HepG2 (cell line): ENCODE measurements around the gene SLC4A7. TPM values are rescaled to one million over a fixed set of nuclear protein-coding genes. Genes with fewer than 3 reads are reported as not detected.

Experiments used
- CHD4 ChIP-seq: fragments of 200-600 bp; sonication (generic); IDR thresholded peaks from 2 replicates; pipeline ENCODE4 v1.7.0; 2017; ENCODE audit warnings: mild to moderate bottlenecking, low read length, borderline replicate concordance
- ZNF510 ChIP-seq: sonication (generic); formaldehyde crosslinking; IDR thresholded peaks from 2 replicates; pipeline ENCODE4 v1.4.0; 2020; ENCODE audit warnings: low read depth, mild to moderate bottlenecking, missing genetic modification reagents
- polyA plus RNA-seq, 8 experiments: library from polyadenylated mRNA; depleted of rRNA in 3 of 8; stranded (reverse) in 7 of 8; unstranded in 1 of 8; fragments of >200 nt; fragmentation: Illumina TruSeq in 4 of 8; extraction: Trizol in 4 of 8; gene quantifications; 2 replicates each; pipeline versions ENCODE4 v1.2.1 to v1.2.3, GENCODE V29; 2011 to 2016; ENCODE audit warnings: low read depth in 4 of 8, missing spikeins in 1 of 8, mixed read lengths in 1 of 8; ENCODE audit not compliant: insufficient read depth in 1 of 8
- total RNA-seq, 5 experiments: library from RNA; depleted of rRNA; stranded (reverse); fragments of >200 nt; fragmentation: Illumina TruSeq; extraction: Trizol; gene quantifications; 2 replicates each; pipeline ENCODE4 v1.2.3, GENCODE V29; 2016; ENCODE audit warnings: low read depth in 1 of 5
- TF ChIP-seq, protein P1 (sequence below), 2 experiments: sonication (generic) in 1 of 2; formaldehyde crosslinking in 1 of 2; IDR thresholded peaks; 2 replicates each; pipeline versions ENCODE4 v1.6.1 to v1.9.0; 2014 to 2022; ENCODE audit warnings: antibody characterized with exemption in 1 of 2, borderline replicate concordance in 1 of 2, inconsistent platforms in 1 of 2, low read depth in 1 of 2, missing genetic modification reagents in 1 of 2
- TF ChIP-seq, protein P2 (sequence below): IDR thresholded peaks from 2 replicates; pipeline ENCODE4 v1.6.1; 2012; ENCODE audit warnings: low read length, improper control_type of control experiment
- TF ChIP-seq, protein P3 (sequence below): sonication (generic); formaldehyde crosslinking; IDR thresholded peaks from 2 replicates; pipeline ENCODE4 v1.4.0; 2020; ENCODE audit warnings: mild to moderate bottlenecking, missing genetic modification reagents

SLC4A7 gene
- total and polyA plus RNA-seq, 2 of the 13 experiments (the other 11 are each of a cell fraction or from before 2014, with no cell fraction given) = 16.4 to 43.8 TPM

DNA sequence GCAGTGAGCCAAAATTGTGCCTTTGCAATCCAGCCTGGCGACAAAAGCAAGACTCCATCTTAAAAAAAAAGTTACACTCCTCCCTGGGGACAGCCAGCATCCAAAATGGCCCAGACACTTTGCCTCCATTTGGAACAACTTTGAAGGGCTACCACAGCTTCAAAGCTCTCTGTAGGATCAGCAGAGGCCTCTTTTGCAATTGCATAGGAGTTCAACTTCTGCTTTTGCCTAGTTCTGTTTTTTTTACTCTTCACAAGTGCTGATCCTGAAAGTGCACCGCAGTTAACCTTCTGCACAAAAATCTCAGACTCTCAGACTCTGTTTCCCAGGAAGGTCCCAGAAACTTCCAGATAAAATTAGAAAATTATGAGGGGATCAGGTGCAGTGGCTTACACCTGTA is 25.2 kb upstream of the SLC4A7 start (continued):
- TF ChIP-seq, protein P1, sequence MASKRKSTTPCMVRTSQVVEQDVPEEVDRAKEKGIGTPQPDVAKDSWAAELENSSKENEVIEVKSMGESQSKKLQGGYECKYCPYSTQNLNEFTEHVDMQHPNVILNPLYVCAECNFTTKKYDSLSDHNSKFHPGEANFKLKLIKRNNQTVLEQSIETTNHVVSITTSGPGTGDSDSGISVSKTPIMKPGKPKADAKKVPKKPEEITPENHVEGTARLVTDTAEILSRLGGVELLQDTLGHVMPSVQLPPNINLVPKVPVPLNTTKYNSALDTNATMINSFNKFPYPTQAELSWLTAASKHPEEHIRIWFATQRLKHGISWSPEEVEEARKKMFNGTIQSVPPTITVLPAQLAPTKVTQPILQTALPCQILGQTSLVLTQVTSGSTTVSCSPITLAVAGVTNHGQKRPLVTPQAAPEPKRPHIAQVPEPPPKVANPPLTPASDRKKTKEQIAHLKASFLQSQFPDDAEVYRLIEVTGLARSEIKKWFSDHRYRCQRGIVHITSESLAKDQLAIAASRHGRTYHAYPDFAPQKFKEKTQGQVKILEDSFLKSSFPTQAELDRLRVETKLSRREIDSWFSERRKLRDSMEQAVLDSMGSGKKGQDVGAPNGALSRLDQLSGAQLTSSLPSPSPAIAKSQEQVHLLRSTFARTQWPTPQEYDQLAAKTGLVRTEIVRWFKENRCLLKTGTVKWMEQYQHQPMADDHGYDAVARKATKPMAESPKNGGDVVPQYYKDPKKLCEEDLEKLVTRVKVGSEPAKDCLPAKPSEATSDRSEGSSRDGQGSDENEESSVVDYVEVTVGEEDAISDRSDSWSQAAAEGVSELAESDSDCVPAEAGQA (IDR thresholded peaks at IDR 0.05; ENCODE audit: low read depth) = no peak
- TF ChIP-seq, protein P1 (CRISPR knock-in tag; IDR thresholded peaks at IDR 0.05; ENCODE audit: borderline replicate concordance) = no peak
- TF ChIP-seq CHD4 (no peak), ZNF510 (CRISPR knock-in tag) (no peak)
- TF ChIP-seq, protein P2, sequence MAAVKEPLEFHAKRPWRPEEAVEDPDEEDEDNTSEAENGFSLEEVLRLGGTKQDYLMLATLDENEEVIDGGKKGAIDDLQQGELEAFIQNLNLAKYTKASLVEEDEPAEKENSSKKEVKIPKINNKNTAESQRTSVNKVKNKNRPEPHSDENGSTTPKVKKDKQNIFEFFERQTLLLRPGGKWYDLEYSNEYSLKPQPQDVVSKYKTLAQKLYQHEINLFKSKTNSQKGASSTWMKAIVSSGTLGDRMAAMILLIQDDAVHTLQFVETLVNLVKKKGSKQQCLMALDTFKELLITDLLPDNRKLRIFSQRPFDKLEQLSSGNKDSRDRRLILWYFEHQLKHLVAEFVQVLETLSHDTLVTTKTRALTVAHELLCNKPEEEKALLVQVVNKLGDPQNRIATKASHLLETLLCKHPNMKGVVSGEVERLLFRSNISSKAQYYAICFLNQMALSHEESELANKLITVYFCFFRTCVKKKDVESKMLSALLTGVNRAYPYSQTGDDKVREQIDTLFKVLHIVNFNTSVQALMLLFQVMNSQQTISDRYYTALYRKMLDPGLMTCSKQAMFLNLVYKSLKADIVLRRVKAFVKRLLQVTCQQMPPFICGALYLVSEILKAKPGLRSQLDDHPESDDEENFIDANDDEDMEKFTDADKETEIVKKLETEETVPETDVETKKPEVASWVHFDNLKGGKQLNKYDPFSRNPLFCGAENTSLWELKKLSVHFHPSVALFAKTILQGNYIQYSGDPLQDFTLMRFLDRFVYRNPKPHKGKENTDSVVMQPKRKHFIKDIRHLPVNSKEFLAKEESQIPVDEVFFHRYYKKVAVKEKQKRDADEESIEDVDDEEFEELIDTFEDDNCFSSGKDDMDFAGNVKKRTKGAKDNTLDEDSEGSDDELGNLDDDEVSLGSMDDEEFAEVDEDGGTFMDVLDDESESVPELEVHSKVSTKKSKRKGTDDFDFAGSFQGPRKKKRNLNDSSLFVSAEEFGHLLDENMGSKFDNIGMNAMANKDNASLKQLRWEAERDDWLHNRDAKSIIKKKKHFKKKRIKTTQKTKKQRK = no peak
- TF ChIP-seq, protein P3, sequence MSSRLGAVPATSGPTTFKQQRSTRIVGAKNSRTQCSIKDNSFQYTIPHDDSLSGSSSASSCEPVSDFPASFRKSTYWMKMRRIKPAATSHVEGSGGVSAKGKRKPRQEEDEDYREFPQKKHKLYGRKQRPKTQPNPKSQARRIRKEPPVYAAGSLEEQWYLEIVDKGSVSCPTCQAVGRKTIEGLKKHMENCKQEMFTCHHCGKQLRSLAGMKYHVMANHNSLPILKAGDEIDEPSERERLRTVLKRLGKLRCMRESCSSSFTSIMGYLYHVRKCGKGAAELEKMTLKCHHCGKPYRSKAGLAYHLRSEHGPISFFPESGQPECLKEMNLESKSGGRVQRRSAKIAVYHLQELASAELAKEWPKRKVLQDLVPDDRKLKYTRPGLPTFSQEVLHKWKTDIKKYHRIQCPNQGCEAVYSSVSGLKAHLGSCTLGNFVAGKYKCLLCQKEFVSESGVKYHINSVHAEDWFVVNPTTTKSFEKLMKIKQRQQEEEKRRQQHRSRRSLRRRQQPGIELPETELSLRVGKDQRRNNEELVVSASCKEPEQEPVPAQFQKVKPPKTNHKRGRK = no peak
- TF ChIP-seq, all 625 proteins: peak for 0
